HEK293T (cell line): ENCODE data around the gene SDHAF4.

ENCODE experiments used
- CTCF ChIA-PET: fragments of 350-600 bp; formaldehyde crosslinking; extraction: SDS; loops from one replicate; lab custom pipeline; 2021; ENCODE audit warnings: antibody characterized with exemption, inconsistent platforms; lab: Yijun Ruan, JAX
- POLR2A ChIA-PET: fragments of 350-600 bp; formaldehyde crosslinking; extraction: SDS; loops from one replicate; lab custom pipeline; 2020; ENCODE audit warnings: antibody characterized with exemption, inconsistent platforms; lab: Yijun Ruan, JAX
- DNase-seq: peaks from one replicate; pipeline ENCODE4 v3.0.0; 2012; ENCODE audit warnings: mixed read lengths; ENCODE audit errors: extremely low spot score
- ARNT ChIP-seq: fragments of 450-650 bp; IDR thresholded peaks from 2 replicates; pipeline ENCODE4 v1.6.1; 2017; ENCODE audit warnings: mild to moderate bottlenecking
- BHLHE40 ChIP-seq: fragments of 450-650 bp; IDR thresholded peaks from 2 replicates; pipeline ENCODE4 v1.6.1; 2016; ENCODE audit warnings: mild to moderate bottlenecking, moderate library complexity, borderline replicate concordance
- CTBP1 ChIP-seq: fragments of 450-650 bp; IDR thresholded peaks from 2 replicates; pipeline ENCODE4 v1.6.1; 2016; ENCODE audit warnings: borderline replicate concordance
- ELF4 ChIP-seq: fragments of 450-650 bp; IDR thresholded peaks from 2 replicates; pipeline ENCODE4 v1.6.1; 2017; ENCODE audit warnings: antibody characterized with exemption
- FOXA1 ChIP-seq: fragments of 450-650 bp; IDR thresholded peaks from 2 replicates; pipeline ENCODE4 v1.6.1; 2016; ENCODE audit warnings: mild to moderate bottlenecking
- FOXK2 ChIP-seq: fragments of 450-650 bp; IDR thresholded peaks from 2 replicates; pipeline ENCODE4 v1.6.1; 2016; ENCODE audit warnings: mild to moderate bottlenecking
- FOXM1 ChIP-seq: fragments of 450-650 bp; IDR thresholded peaks from 2 replicates; pipeline ENCODE4 v1.6.1; 2017; ENCODE audit warnings: mild to moderate bottlenecking, borderline replicate concordance
- HDGF ChIP-seq: fragments of 450-650 bp; IDR thresholded peaks from 2 replicates; pipeline ENCODE4 v1.6.1; 2017; ENCODE audit warnings: antibody characterized with exemption, borderline replicate concordance
- L3MBTL2 ChIP-seq: fragments of 450-650 bp; conservative IDR thresholded peaks from 2 replicates; pipeline ENCODE4 v1.6.1; 2016; ENCODE audit warnings: mild to moderate bottlenecking
- LEF1 ChIP-seq: fragments of 450-650 bp; IDR thresholded peaks from 2 replicates; pipeline ENCODE4 v1.6.1; 2017; ENCODE audit warnings: mild to moderate bottlenecking, borderline replicate concordance
- NFRKB ChIP-seq: fragments of 450-650 bp; IDR thresholded peaks from 2 replicates; pipeline ENCODE4 v1.6.1; 2016; ENCODE audit warnings: mild to moderate bottlenecking, moderate library complexity
- PKNOX1 ChIP-seq: fragments of 450-650 bp; IDR thresholded peaks from 2 replicates; pipeline ENCODE4 v1.6.1; 2016
- SP1 ChIP-seq: fragments of 450-650 bp; IDR thresholded peaks from 2 replicates; pipeline ENCODE4 v1.6.1; 2017
- SUZ12 ChIP-seq: fragments of 450-650 bp; IDR thresholded peaks from 2 replicates; pipeline ENCODE4 v1.6.1; 2016; ENCODE audit warnings: mild to moderate bottlenecking
- TARDBP ChIP-seq: fragments of 450-650 bp; IDR thresholded peaks from 2 replicates; pipeline ENCODE4 v1.6.1; 2016
- ZNF384 ChIP-seq: fragments of 450-650 bp; IDR thresholded peaks from 2 replicates; pipeline ENCODE4 v1.6.1; 2016

SDHAF4 gene

DNA sequence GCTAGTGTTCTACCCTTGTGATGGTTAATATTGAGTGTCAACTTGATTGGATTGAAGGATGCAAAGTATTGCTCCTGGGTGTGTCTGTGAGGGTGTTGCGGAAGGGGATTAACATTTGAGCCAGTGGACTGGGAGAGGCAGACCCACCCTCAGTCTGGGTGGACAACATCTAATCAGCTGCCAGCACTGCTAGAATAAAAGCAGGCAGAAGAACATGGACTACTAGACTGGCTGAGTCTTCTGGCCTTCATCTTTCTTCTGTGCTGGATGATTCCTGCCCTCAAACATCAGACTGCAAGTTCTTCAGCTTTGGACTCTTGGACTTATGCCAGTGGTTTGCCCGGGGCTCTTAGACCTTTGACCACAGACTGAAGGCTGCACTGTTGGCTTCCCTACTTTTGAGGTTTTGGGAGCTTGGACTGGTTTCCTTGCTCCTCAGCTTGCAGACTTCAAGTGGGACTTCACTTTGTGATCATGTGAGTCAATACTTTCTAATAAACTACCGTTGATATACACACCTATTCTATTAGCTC lies 50.1 kb downstream of the SDHAF4 start:
- CTCF ChIA-PET: no interaction called here
- POLR2A ChIA-PET: no interaction called here
- TF ChIP-seq FOXK2: no peak
- TF ChIP-seq SUZ12: no peak
- no peak for TF ChIP-seq LEF1
- TF ChIP-seq ELF4: no peak
- no peak for TF ChIP-seq L3MBTL2
- TF ChIP-seq ZNF384: no peak
- no peak for TF ChIP-seq NFRKB
- TF ChIP-seq CTBP1: no peak
- TF ChIP-seq FOXM1: no peak
- no peak for TF ChIP-seq SP1
- no peak for TF ChIP-seq PKNOX1
- TF ChIP-seq TARDBP: no peak
- TF ChIP-seq BHLHE40: no peak
- no peak for TF ChIP-seq FOXA1
- no peak for TF ChIP-seq HDGF
- TF ChIP-seq ARNT: no peak
- no peak for DNase-seq

DNA sequence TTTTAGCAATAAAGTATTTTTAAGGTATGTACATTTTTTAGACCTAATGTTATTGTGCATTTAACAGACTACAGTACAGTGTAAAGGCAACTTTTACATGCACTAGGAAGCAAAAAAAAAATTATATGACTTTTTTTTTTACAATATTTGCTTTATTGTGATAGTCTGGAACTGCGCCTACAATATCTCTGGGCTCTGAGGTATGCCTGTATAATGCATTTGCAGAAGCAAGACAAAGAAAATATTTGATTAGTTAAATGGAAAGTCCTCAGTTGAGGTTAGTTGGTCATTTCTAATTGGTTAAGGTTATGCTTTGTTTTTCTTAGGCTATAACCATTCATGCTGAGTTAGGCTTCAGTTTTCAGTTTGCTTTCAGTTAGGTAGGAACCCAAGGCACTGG lies 54.0 kb downstream of the SDHAF4 start:
- no peak for DNase-seq
- POLR2A ChIA-PET: no interaction called here
- CTCF ChIA-PET: no interaction called here
- TF ChIP-seq FOXK2: no peak
- no peak for TF ChIP-seq LEF1
- TF ChIP-seq ARNT: no peak
- TF ChIP-seq PKNOX1: no peak
- no peak for TF ChIP-seq ELF4
- no peak for TF ChIP-seq FOXM1
- TF ChIP-seq BHLHE40: no peak
- no peak for TF ChIP-seq CTBP1
- no peak for TF ChIP-seq SP1
- TF ChIP-seq L3MBTL2: no peak
- TF ChIP-seq TARDBP: no peak
- TF ChIP-seq FOXA1: no peak
- no peak for TF ChIP-seq NFRKB
- no peak for TF ChIP-seq ZNF384

DNA sequence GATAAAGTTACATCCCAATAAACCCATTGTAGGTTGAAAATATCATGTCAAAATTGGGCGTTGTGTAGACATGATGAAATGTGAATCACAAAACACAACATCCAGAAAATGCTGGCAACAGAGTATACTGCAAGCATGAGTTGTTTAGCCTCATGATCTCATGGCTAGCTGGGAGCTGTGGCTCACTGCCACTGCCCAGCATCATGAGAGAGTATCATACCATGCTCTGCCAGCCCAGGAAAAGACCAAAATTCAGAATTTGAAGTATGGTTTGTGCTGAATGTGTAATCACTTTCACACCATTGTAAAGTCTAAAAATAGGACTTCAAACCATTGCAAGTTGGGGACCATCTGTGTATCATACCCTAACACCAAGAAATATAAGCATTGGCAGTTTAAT lies 55.7 kb downstream of the SDHAF4 start:
- no peak for DNase-seq
- ChIA-PET POLR2A (no interaction called here), CTCF (no interaction called here)

GRCh38 chr6:70625436-70625835 lies 58.7 kb downstream of the SDHAF4 start:
- TF ChIP-seq LEF1: no peak
- no peak for TF ChIP-seq FOXM1
- no peak for TF ChIP-seq FOXA1
- TF ChIP-seq NFRKB: no peak
- TF ChIP-seq ZNF384: no peak
- TF ChIP-seq BHLHE40: no peak
- TF ChIP-seq PKNOX1: no peak
- no peak for TF ChIP-seq HDGF
- POLR2A ChIA-PET: no interaction called here

More for the DNA sequence above, 55.7 kb downstream of the SDHAF4 start:
- no peak for TF ChIP-seq ZNF384
- no peak for TF ChIP-seq FOXM1
- no peak for TF ChIP-seq ELF4
- no peak for TF ChIP-seq NFRKB
- TF ChIP-seq PKNOX1: no peak
- TF ChIP-seq LEF1: no peak
- TF ChIP-seq HDGF: no peak

DNA sequence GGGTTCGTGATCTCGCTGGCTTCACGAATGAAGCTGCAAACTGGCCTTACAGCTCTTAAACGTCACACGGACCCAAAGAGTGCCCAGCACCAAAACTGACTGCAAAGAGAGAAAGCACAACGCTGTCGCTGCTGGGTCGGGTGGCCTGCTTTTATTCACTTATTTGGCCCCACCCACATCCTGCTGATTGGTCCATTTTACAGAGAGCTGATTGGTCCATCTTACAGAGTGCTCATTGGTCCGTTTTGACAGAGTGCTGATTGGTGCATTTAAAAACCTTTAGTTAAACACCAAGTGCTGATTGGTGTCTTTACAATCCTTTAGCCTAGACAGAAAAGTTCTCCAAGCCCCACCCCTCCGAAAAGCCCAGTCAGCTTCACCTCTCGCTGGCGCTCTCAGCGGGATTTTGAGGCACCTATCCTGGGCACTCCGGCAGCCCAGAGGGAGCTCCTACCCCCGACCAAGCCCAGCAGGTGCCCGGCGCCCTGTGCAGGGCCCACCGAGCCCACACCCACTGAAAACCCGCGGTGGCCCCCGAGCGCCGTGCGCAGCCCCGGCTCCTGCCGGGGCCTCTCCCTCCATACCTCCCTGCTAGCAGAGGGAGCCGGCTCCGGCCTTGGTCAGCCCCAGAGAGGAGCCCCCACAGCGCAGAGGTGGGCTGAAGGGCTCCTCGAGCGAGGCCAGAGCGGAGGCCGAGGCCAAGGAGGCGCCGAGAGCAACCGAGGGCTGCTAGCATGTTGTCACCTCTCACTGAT lies 60.9 kb downstream of the SDHAF4 start:
- POLR2A ChIA-PET: interaction anchor here (0.8 kb wide), 1 partner anchor 40 kb away, joined by 4 read pairs; the partner anchor contains the start of gene SMAP1
- CTCF ChIA-PET: no interaction called here

More at GRCh38 chr6:70625436-70625835, 58.7 kb downstream of the SDHAF4 start:
- DNase-seq: no peak
- CTCF ChIA-PET: no interaction called here

GRCh38 chr6:70629929-70630328 lies 63.2 kb downstream of the SDHAF4 start:
- CTCF ChIA-PET: no interaction called here
- no peak for TF ChIP-seq HDGF
- TF ChIP-seq FOXM1: no peak
- no peak for TF ChIP-seq ELF4
- TF ChIP-seq LEF1: no peak
- no peak for TF ChIP-seq CTBP1
- TF ChIP-seq NFRKB: no peak
- TF ChIP-seq ARNT: no peak
- no peak for TF ChIP-seq BHLHE40
- TF ChIP-seq L3MBTL2: no peak
- no peak for TF ChIP-seq TARDBP
- no peak for DNase-seq

More for the DNA sequence above, 60.9 kb downstream of the SDHAF4 start:
- DNase-seq: no peak
- TF ChIP-seq BHLHE40 (no peak), CTBP1 (no peak), SUZ12 (no peak), NFRKB (no peak)

More at GRCh38 chr6:70629929-70630328, 63.2 kb downstream of the SDHAF4 start:
- POLR2A ChIA-PET: no interaction called here
